ENCODE results near the gene SEPTIN10.

DNA sequence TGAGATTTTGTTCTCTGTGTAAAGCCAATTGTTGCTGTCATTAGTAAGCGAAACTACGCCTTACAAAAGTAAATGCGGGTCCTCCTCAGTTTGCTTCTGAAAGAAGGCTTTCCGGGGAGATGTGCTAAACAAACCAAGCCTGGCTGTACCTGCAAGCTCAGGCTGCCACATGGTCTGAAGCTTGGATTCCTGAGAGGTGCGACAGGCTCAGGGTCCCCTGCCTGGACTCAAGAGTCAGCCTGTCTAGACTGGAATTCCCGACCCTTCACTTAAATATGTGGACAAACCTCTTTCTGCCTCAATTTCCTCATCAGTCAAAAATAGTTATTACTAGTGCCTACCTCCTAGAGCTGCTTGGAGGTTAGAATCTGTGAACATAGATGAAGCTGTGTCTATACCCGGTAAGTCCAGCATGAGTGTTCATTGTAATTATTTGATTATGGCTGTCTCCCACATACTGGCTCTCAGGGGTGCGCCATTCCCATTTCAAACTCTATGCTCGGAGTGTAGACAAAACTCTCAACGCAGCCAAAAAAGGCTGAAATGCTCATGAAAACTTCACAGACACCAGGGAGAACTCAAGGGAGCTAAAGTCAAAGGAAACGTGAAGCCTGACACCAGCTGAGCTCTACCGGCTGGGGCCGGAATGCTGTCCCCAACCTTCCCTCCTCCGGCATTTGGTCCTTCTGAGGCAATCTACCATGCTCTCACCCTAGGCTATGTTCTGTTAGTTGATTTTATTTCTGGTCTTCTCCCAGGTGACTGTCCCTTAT is 31.8 kb upstream of the SEPTIN10 start:
- TF ChIP-seq, protein P1, sequence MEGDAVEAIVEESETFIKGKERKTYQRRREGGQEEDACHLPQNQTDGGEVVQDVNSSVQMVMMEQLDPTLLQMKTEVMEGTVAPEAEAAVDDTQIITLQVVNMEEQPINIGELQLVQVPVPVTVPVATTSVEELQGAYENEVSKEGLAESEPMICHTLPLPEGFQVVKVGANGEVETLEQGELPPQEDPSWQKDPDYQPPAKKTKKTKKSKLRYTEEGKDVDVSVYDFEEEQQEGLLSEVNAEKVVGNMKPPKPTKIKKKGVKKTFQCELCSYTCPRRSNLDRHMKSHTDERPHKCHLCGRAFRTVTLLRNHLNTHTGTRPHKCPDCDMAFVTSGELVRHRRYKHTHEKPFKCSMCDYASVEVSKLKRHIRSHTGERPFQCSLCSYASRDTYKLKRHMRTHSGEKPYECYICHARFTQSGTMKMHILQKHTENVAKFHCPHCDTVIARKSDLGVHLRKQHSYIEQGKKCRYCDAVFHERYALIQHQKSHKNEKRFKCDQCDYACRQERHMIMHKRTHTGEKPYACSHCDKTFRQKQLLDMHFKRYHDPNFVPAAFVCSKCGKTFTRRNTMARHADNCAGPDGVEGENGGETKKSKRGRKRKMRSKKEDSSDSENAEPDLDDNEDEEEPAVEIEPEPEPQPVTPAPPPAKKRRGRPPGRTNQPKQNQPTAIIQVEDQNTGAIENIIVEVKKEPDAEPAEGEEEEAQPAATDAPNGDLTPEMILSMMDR (IDR thresholded peaks at IDR 0.05) = no peak
- no peak for TF ChIP-seq EZH2 (IDR thresholded peaks at IDR 0.05)

Measured in neural progenitor cell (in vitro differentiated cells).